D721Med (cell line): ENCODE data around the gene PRPF6.
"Not testable (repeated sequence)": the region's sequence is repeated elsewhere in the genome, so short reads cannot be mapped to it uniquely, and the experiment has no call there.

ENCODE experiments used
- DNase-seq: peaks from one replicate; pipeline ENCODE4 v3.0.0; 2011; ENCODE audit warnings: low spot score; ENCODE audit not compliant: insufficient read length
- FAIRE-seq: peaks from 2 replicates; lab custom pipeline; 2011; peaks lifted over from hg19 to GRCh38; lab: Jason Lieb, UNC
- TF ChIP-seq, protein P1 (sequence below): IDR thresholded peaks from 2 replicates; pipeline ENCODE4 v1.5.1; 2012; ENCODE audit warnings: mild to moderate bottlenecking, control low read depth; ENCODE audit not compliant: insufficient read depth; ENCODE audit errors: missing control alignments

Gene PRPF6

DNA sequence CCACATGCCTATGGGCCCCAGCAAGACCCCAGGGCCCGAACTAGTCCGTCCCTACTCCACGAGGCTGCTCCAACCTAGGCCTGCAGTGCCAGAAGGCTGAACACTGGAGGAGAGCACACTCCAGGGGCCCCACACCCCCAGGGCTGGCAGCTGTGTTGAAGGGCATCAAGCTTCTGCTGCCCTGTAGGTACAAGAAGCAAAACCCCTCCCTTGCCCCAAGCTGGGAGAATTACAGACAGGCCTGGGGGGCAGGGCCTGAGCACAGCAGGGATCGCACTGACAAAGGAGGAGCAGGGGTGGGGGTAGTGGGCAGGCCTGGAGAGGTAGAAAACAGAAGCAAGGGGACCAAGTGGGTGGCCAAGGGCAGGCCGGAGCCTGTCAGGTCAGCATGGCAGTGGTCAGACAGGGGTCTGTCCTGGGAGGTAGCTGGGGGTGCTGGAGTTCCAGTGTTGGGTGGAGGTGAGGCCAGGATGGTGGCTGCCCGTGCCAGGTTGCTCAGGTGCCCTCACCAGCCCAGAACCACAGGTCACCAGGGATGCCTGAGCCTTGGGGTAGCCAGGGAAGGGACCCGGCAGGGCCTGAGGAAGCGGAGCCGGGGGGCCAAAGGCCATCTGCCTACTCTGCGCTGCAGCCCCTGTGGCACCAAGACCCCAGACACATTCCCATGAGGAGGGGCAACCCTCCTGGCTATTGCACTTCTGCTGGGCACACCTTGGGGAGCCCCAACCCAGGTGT lies 21.8 kb upstream of the PRPF6 start:
- DNase-seq = no peak
- no peak for FAIRE-seq
- TF ChIP-seq, protein P1, sequence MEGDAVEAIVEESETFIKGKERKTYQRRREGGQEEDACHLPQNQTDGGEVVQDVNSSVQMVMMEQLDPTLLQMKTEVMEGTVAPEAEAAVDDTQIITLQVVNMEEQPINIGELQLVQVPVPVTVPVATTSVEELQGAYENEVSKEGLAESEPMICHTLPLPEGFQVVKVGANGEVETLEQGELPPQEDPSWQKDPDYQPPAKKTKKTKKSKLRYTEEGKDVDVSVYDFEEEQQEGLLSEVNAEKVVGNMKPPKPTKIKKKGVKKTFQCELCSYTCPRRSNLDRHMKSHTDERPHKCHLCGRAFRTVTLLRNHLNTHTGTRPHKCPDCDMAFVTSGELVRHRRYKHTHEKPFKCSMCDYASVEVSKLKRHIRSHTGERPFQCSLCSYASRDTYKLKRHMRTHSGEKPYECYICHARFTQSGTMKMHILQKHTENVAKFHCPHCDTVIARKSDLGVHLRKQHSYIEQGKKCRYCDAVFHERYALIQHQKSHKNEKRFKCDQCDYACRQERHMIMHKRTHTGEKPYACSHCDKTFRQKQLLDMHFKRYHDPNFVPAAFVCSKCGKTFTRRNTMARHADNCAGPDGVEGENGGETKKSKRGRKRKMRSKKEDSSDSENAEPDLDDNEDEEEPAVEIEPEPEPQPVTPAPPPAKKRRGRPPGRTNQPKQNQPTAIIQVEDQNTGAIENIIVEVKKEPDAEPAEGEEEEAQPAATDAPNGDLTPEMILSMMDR = no peak

DNA sequence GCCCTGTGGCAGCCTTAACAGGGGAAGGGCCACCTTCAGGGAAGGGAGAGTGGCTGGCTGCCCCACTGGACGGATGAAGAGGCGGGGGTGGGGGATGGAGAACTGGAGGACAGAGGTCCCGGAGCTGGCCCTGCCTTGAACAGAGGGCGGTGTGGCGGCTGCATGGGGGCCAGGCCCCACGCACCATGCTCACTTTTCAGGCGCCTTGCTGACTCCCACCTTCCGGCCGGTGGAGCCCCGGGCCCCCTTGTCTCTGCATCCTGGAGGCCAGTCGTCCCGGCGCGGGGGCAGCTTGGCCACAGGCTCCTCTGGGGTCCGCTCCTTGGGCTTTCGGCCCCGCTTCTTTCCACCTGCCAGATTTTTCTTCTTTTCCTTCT lies 21.2 kb upstream of the PRPF6 start:
- FAIRE-seq (no peak), DNase-seq (no peak)
- TF ChIP-seq, protein P1 = no peak

DNA sequence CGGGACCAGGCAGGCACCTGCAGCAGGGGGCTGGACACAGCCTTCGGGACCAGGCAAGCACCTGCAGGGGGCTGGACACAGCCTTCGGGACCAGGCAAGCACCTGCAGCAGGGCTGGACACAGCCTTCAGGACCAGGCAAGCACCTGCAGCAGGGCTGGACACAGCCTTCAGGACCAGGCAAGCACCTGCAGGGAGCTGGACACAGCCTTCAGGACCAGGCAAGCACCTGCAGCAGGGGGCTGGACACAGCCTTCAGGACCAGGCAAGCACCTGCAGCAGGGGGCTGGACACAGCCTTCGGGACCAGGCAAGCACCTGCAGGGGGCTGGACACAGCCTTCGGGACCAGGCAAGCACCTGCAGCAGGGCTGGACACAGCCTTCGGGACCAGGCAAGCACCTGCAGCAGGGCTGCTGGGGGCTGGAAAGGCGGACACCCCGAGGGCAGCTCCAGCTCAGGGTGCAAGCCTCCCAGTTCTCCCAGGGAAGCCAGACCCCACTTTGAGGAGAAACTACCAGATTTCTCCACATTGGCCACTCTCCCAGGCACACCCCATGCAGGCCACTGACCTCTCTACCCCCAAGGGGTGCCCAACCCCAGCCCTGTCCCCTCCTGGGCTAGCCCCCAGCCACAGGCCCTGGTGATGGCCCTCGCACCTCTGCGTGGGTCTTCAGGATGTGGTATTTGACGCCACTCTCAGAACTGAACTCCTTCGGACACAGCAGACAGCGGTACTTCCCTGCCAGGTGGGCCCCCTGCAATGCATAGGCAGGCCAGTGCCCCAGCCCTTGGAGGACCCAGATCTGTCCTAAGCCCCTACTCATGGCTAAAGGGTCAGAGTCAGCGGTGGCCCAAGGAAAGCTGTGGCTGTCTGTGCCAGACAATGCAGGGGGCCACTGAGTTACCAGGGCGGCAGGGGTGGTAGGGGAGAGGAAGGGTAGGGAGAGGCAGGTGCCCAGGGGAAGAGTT lies 20.0 kb upstream of the PRPF6 start:
- FAIRE-seq = not testable (repeated sequence)

DNA sequence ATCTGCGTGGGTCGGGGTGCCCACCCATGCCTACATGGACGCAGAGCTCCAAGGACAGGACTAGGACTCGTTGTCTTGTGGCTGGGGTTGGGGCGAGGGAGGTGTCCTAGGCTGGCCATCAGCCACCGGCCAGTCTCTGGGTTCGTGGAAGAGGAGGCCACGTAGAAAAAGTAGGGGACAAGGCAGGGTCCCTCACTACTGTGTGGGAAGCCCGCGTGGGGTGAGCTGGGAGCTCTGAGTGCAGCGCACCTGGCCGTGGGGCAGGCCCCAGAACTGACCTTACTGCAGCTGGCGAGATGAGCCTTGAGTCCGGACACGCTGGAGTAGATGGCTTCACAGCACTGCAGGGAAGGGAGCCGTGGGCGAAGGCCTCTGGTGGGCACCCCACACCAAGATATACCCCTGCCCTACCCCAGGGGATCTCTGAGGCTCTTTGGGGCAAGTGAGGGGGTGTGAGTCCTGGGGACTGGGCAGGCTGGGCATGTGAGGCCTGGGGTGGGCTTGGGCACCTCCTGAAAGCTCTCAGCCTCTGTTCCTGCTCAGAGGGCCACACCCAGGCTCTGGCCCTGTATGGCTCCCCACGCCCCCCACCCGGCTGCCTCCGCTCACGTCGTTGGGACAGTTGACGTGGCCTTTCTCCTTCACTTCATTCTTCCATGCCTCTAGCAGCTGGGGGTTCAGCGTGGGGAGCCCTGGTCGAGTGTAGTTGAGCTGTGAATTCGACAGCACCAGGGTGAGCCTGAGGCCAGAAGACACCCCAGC lies 19.1 kb upstream of the PRPF6 start:
- FAIRE-seq (no peak), DNase-seq (no peak)
- TF ChIP-seq, protein P1 = no peak

More for the DNA sequence above, 20.0 kb upstream of the PRPF6 start:
- not testable (repeated sequence) for DNase-seq

DNA sequence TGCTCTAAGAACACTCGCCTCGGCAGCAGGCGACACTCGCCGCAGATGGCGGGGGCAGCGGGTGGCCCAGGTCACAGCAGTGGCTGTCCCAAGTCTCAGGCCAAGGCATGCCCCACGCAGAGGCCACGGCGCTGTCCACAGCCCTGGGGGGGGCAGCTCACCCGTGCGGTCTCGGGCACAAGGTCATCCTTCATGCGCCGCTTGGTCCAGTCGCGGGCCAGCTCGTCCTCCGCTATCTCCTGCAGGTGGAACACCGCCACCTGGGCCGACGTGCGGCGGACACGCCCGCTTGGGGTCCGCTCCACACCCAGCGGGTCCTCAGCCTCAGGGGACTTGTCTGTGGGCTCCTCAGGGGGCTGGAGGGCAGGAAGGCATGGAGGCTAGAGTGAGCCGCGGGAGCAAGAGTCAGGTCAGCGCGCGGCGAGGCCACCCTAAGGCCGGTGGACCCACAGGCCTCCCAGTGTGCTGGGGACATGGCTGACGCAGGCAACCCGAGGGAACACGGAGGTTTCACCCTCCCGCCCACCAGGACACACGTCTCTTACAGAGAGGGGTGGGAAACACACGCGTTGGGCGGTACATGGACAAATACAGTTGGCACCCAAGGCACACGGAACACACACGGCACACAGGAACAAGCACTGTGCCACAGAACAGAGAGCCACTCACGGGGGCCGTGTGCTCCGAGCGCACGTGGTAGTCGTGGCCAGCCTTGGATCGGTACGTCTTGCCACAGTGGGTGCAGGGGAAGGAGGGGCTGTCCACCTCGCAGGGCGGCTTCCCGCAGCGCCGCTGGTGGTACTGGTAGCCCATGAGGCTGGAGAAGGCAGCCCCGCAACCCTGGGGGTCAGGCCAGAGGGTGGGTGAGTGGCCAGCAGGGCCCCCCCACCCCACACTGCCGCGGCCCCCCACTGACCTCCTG lies 18.2 kb upstream of the PRPF6 start:
- no peak for FAIRE-seq

DNA sequence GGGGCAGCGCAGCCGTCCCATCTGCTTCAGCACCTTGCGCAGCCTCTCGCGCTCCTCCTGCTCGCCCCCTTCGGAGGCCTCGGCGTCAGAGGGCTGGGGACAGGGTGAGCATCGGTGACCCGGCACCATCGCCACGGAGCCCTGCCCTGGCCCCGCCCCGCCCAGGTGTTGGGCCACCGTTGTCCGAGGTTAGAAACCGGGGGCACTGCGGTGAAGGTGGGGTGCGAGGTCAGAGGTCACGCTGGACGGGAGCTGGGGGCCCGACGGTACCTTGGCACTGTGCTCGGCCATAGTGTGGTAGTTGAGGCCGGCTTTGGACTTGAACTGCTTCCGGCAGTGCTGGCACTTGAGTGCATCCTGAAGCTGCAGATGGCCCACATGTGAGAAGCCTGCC lies 17.6 kb upstream of the PRPF6 start:
- DNase-seq (no peak), FAIRE-seq (no peak)
- TF ChIP-seq, protein P1 = no peak

More for the DNA sequence above, 18.2 kb upstream of the PRPF6 start:
- TF ChIP-seq, protein P1 = no peak
- DNase-seq = no peak
